TTC549 (cell line): ENCODE data around the gene SLC6A18.

Experiments
- FAIRE-seq: peaks from 2 replicates; lab custom pipeline; 2012; peaks lifted over from hg19 to GRCh38; lab: Jason Lieb, UNC

Gene SLC6A18

DNA sequence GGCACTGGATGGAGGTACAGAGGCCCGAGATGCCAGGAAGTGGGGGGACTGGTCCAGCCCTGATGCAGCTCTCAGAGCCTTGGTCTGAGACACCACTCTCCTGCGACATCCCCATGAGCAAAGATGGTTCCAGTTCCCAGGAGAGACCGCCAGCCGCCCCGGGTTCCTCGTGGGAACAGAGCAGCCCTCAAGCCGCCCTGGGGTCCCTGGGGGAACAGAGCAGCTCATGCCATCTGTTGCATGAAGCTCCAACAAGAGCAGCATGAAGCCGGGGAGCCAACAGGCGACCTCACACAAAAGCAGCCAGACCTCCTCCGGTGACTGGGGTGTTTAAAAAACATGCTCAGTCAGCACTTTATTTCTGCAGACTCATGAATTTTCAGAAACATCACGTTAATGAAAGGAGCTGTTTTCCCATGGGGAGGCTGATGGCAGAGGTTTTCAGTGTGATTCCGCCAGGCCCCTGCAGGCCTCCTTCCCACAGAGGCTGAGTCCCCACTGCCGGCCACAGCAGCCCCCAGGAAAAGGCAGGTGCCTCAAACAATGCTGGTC, 6.2 kb downstream of the SLC6A18 start:
- no peak for FAIRE-seq

DNA sequence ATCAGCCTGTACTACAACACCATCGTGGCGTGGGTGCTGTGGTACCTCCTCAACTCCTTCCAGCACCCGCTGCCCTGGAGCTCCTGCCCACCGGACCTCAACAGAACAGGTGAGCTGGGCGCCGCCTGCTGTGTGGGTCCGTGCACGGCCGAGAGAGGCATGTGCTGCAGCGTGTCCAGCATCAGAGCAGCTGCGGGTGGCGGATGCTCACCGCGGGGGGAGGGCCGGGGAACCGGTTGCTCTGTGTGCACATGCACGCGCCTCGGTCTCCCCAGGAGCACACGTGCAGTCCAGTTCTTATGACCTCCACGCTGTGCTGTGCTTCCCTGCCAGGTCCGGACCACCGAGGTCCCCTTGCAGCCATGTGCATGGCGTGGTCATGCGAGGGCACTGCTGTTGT, 7.6 kb downstream of the SLC6A18 start:
- FAIRE-seq, result no peak

DNA sequence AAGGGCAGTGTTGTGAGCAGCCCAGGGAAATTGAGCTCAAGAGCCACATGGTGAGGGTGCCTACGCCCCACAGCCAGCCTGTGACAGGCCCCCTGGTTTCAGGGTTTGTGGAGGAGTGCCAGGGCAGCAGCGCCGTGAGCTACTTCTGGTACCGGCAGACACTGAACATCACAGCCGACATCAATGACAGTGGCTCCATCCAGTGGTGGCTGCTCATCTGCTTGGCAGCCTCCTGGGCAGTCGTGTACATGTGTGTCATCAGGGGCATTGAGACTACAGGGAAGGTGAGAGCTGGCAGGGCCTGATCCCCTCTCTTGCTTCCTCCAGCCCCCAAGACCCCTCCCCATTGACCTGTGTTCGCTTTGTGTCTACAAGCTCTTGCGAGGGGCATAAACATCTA, 10.2 kb downstream of the SLC6A18 start:
- no peak for FAIRE-seq

DNA sequence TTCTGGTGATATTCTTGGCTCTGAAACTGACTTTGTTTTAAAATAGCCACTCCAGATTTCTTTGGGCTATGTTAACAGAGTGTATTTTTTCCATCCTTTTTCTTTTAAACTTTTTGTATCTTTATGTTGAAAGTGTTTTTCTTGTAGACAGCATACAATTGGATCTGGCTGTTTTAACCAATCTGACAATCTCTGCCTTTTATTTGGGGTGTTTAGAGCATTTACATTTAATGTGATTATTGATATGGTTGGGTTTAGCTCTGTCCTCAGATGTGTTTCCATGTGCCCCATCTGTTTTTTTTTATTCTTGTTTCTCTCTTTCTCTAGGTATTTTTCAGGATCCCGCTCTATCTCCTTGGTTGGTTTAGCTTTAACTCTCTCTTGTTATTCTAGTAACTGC, 10.7 kb downstream of the SLC6A18 start:
- FAIRE-seq, result no peak

DNA sequence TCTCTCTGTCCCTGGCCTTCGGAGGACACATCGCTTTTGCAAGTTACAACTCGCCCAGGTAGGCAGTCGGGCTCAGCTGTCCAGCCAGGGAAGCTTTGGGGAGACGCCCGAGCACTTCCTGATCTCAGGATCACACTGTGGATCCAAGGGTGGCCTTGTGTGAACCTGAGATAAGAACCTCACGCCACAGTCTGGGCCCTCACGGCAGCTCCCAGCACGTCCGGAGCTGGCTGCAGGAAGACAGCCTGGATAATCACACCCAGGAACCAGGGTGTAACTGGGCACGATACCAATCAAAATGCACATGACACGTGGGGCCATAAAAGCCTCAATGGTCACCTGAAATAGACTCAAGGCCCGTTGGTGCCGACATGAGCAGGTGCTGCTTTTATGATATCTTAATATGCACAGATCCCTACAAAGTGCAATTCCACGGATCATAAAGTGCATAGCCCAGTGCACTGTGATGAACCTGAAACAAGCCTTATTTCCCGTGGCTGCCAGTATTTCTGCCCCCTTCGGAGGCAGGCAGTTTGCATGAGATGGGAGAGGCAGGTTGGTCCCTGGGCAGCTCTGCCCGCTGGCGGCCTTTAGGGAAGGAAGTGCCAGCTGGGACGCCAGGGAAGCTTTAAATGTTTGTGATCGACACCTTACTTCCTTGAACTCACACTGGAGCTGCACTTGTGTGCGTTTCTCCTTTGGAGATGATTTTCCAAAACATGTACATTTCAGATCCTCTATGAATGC, 14.5 kb downstream of the SLC6A18 start:
- no peak for FAIRE-seq

DNA sequence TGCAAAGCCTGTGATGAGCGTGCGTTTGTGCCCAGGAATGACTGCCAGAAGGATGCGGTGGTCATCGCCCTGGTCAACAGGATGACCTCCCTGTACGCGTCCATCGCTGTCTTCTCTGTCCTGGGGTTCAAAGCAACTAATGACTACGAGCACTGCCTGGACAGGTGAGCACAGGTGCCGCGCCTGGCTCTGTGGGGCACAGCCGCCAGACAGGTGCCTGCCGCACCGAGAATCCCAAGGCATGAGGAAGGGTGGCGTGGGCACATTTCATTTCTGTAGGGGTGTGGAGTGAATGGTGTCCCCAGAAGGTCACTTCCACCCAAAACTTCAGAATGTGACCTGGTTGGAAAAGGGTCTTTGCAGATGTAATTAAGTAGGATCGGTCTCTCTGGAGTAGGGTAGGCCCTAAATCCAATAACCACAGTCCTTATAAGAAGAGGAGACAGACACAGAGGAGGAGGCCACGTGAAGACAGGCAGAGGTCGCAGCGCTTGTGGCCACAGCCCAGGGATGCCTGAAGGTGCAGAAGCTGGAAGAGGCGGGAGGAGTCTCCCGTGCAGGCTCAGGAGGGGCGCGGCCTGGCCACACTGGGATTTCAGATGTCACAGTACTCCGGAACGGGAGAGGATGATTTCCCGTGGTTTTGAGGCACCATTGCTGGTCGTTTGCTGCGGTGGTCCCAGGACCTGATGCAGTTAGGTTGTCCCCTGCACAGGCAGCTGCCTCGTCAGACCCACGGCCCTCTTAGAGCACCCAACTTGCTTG, 15.5 kb downstream of the SLC6A18 start:
- no peak for FAIRE-seq

DNA sequence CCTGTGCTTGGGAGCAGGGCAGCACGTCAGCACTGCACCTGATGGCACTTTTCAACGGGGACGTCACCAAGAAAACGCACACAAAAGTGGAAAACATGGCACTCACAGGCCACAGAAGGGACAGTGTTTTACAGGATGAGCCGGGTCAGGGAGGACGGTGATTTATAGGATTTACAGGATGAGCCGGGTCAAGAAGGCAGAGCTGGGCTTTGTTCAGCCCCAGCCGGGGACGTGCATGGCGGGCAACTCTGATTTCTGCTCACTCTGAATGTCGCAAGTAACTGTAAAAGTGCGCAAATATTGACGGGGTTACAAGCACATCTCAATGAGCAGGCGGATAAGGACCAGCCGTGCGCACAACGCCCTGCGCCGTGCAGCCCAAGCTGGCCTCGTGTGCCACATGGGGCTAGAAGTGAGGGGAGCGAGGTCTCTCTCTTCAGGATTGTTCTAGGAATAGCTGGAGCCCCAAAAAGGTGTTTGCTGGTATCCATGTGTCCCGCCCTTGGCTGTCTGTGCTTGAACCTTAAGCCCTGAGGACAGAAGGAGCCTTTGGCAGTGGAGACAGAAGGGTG, 16.4 kb downstream of the SLC6A18 start:
- no peak for FAIRE-seq

DNA sequence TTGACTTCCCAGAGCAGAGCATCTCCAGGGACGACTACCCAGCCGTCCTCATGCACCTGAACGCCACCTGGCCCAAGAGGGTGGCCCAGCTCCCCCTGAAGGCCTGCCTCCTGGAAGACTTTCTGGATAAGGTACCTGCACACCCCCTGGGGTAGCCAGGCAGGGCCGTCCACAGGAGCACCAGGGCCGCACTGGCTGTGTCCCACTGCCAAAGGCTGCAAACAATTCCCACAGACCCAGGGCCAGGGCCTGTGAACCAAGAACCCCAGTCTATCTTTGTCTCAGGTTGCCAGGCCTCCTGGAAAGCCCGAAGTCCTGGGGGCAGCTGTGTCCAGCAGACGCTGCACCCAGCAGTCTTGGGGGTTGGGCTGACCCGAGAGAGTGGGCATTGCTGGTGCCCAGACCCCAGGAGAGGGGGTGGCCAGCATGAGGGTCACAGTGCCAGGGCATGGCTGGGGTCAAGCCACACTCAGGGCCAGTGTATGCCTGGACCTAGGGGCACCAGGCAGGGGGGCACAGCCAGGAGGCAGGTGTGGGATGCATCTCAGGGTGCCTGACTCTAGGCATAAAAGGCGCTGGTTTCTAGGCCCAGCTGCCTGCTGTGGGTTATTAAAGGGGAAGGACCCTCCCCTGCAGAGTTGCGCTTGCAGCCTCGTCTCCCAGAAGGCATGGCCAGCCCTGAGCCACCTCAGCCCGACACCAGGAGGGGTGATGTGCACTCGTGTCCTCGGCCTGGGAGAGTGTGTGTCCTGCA, 17.7 kb downstream of the SLC6A18 start:
- FAIRE-seq, result no peak

DNA sequence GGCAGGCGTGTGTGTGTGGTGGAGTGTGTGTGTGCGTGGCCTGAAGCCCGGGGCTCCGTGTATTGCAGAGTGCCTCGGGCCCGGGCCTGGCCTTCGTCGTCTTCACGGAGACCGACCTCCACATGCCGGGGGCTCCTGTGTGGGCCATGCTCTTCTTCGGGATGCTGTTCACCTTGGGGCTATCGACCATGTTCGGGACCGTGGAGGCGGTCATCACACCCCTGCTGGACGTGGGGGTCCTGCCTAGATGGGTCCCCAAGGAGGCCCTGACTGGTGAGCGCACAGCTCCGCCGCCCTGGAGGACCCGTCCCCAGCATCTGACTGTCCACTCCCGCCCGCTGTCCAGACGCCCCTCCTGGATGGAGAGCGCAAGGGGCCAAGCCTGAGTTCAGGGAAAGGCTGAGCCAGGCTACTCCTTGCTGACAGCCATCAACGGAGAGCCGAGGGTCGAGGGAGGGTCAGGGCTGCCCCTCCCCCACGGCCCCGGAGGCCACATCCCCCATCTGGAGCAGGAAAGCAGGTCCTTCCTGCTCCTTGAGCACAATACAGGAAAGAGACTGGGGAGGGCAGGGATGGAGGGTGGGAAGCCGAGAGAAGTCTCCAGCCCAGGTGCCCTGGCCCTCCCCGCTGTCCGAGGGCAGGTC, 18.4 kb downstream of the SLC6A18 start:
- FAIRE-seq, result no peak

DNA sequence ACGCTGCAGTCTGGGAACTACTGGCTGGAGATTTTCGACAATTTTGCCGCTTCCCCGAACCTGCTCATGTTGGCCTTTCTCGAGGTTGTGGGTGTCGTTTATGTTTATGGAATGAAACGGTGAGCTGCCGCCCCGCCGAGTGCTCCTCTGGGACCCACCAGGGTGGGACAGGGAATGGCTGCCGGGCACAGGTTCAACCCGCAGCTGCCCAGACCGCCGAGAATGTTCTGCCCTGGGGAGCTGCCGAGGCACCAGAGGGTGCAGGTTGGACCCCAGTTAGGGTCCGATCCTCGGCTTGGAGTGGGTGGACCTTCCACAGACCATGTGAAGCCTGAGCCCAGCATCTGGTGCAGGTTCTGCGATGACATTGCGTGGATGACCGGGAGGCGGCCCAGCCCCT, 19.1 kb downstream of the SLC6A18 start:
- no peak for FAIRE-seq

DNA sequence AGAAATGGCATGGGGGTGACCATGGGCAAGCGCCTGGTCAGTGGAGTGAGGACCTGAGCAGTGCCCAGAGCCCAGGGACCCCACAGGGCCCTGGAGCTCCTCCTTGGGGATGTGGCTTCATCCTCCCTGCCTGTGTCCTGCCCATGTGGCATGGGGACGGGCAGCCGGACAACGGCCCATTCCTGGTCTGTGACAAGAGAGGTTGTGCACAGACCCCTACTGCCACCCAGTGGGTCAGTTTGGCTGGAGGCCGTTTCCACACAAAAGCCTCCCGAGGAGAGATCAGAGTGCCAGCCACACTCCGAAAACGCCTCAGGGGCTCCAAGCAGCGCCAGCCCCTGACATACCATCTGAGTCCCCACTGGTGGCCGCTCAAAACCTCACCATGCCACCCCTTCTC, 19.8 kb downstream of the SLC6A18 start:
- no peak for FAIRE-seq

DNA sequence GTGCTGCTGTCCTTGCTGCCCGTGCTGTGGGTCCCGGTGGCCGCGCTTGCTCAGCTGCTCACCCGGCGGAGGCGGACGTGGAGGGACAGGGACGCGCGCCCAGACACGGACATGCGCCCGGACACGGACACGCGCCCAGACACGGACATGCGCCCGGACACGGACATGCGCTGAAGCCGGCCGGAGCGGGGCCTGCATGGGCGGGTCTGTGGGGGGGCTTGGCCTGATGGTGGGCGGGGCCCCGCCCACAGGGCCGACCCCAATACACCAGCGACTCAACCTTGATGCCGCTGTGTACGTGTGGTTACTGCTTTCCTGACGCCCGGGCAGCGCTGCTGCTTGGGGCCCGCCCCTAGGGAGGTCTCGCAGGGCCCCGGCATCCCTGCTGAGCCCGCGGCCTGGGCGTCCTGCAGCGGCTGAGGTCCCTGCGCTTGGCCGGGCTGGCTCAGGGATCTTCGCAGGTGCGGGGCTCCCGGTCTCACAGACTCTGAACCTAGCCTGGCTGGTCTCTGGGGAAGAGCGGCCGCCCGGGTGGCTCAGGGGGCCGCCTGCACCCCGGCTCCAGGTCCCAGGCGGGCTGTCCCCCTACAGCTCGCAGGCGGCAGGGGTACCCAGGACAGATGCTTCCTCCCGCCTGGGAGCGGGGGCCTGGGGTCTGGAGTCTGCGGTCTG, 20.9 kb downstream of the SLC6A18 start:
- FAIRE-seq, result no peak

DNA sequence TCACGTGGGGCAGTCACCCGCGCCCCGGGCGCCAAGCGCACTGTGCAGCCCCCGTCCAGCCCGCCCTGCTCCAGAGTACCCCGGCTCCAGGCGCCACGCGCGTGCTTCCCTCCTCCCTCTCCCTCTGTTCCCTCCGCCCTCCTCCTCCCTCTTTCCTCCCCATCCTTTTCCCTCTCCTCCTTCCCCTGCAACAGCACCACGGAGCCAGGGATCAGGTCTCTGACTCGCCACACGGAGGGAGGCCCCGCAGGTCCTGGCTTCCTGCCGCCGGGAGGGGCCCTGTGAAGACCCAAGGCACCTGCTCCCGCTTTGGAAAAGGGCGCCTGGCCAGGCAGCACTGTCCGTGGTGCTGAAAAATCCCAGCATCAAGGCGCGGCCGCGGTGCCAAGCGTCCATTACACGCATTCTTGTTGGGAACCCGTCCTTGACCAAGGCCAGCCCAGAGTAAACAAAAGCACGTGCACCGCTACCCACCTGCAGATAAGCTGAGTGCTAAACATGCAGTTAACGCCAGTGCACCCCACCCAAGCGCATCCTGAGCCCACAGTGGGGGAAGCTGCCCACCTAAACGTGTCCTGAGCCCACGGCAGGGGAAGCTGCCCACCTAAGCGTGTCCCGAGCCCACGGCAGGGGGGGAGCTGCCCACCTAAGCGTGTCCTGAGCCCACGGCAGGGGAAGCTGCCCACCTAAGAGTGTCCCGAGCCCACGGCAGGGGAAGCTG, 21.7 kb downstream of the SLC6A18 start:
- FAIRE-seq, result no peak

DNA sequence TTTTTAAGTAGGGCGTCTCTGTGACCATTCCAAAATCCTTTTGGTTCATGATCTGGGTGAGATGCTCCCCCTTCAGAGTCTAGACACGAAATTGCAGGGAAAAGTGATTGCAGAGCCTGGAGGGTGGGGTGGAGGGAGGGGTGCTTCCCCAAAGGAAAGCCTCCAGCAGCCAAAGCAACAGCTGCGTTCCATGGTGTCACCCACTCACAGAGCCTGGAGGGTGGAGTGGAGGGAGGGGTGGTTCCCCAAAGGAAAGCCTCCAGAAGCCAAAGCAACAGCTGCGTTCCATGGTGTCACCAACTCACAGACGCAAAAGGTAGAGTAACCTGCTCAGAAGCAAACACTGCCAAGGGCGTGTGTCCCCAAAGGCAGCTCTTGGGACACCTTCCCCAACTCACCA, 22.6 kb downstream of the SLC6A18 start:
- FAIRE-seq, result no peak

DNA sequence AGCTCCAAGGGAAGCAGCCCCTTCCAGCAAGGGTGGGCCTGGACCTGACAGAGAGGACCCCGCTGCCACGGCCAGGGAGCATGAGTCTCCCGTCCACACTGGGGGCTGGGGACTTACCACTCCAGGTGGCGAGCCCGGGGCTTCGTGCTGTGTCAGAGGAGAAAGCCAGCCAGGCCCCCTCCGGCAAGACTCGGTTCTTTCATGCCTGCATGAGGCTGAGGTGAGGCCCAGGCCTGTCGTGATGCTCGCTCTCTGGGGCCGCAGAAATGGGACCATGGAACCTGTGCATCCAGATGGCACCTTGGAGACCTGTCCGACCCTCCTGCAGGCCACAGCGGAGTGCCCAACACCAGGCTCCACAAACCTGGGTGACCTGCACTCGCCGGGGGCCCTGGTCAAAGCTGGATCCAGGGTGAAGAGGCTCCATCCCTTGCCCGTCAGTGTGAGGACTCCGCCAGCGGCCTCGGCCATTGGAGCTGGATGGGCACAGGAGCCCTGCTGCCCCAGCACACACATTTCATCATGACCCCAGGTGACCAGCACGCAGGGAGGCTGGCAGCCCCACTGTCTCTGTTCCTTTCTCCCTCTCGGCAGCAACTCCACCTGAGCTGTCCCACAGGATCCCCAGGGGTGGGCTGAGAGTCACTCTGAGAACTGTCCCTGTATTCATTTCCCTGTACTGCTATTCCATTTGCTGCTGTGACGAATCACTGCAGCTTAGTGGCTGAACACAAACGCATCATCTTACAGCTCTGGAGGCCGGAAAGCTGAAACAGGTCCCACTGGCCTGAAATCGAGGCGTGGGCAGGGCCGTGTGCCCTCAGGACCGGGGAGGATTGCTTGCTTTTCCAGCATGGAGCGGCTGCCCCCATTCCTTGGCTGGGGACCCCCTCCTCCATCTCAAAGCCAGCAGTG, 24.4 kb downstream of the SLC6A18 start:
- no peak for FAIRE-seq

DNA sequence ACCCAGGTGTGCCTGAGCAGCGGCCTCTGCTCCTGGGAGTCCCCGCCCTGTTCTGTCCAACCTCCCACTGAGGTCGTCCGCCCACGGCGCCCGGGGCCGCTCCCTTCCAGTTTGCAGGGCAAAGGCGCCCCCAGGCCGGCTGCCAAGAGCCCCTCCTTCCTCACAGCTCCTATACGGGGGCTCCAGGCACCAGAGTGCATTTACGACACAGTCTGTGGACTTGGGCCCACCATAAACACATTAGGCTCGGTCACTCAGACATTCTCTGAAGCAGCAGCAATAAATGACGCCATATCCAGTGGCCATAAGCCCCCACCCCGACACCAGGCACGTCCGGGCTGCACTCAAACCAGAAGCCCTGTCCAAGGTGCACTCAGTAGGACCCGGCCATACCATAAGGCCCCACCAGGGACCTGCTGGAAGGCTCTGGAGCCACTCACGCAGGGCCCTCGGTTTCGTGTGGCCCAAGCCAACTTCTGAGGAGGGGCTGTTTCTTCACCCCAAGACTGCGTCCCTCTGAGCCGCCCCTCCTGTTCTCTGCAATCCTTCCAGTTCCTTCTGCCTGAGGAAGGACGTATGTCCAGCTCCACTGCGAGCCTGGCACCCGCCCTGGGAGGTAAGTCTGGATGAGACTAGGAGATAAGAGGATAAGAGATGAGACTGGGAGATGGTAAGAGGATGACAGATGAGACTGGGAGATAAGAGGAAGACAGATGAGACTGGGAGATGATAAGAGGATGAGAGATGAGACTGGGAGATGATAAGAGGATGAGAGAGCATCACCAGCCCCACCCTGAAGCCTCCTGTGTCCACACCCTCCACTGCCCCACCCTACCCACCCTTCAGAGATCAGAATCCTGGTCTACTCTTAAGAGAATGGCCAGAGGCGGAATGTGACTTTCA, 26.7 kb downstream of the SLC6A18 start:
- FAIRE-seq, result no peak

DNA sequence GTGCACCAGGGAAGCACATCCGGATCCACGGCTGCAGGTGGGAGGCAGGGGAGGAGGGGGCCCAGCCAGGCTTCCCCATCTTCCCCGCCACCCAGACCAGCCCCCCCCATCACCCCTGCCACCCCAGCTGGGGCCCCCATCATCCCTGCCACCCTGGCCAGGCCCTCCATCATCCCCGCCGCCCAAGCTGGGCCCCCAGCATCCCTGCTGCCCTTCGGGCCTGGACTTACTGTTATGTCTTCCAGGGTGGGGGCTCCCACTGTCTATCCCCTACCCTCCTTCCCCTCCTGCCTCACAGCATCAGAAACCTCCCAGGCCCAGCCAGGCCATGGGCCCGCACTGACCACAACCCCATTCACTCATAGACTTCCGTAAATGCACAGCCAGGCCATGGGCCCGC, 27.5 kb downstream of the SLC6A18 start:
- FAIRE-seq, result no peak

DNA sequence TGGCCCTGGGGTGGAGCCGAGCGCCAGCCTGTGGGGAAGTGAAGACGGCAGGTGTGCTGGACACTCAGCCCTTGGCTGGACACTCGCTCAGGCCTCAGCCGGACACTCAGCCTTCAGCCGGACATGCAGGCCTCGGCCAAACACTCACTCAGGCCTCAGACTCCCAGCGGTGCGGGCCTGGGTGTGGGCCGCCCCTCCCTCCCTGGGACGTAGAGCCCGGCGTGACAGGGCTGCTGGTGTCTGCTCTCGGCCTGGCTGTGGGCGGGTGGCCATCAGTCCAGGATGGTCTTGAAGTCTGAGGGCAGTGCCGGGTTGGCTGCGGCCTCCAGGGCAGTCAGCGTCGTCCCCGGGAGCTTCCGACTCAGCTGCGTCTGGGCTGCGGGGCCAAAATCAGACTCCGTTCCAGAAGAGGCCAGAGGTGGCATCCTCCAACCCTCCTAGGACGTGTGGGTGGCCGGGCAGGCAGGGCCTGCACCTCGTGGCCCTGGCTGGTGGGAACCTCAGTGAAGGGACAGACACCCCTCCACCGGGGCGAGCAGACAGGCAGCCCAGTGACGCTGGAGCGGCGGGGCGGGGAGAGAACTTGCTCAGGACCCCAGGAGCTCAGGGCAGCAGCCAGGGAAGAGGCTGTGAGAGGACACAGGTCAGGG, 28.4 kb downstream of the SLC6A18 start:
- FAIRE-seq, result no peak
